ENCODE measurements around the gene SIMC1.
"Not testable (repeated sequence)": the region's sequence is repeated elsewhere in the genome, so short reads cannot be mapped to it uniquely, and the experiment has no call there.

Gene SIMC1

DNA sequence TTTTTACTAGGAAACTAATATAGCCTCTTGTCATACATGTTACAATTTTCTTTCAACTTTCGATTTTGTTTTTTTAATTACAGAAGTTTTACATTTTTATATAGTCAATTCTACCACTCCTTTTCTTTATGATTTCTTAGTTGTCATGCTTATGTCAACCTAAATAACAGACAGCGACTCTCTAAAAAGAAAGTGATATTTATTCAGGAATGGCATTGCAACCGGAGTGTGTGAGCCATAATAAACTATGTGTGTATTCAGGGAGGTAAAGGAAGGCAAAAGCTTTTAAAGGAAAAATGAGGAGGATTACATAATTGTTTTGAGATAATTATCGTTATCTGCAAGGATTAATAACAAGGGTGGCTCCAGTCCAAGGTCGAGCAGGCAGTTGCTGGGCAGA, 7.3 kb downstream of the SIMC1 start:
- H3K4me1 ChIP-seq (ENCODE audit: control insufficient read depth, insufficient read depth, low read length); H3K4me3 ChIP-seq (ENCODE audit: low read length); H3K36me3 ChIP-seq (ENCODE audit: control insufficient read depth, insufficient read depth, low read length); H3K9me3 ChIP-seq (ENCODE audit: control insufficient read depth, insufficient read depth, low read length); H3K27me3 ChIP-seq (ENCODE audit: control insufficient read depth, insufficient read depth, low read length); DNase-seq (ENCODE audit: low read depth, low spot score); H3K27ac ChIP-seq (ENCODE audit: low read length): not testable (repeated sequence)
- WGBS (ENCODE audit: insufficient coverage, insufficient read length) = no CpG with 5 or more reads among the region's 5 CpGs

DNA sequence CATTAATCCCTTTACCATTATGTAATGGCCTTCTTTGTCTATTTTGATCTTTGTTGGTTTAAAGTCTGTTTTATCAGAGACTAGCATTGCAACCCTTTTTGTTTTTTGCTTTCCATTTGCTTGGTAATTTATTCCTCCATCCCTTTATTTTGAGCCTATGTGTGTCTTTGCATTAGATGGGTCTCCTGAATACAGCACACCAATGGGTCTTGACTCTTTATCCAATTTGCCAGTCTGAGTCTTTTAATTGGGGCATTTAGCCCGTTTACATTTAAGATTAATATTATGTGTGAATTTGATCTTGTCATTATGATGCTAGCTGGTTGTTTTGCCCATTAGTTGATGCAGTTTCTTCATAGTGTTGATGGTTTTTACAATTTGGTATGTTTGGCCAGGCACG, 12.5 kb downstream of the SIMC1 start:
- H3K36me3 ChIP-seq (ENCODE audit: control insufficient read depth, insufficient read depth, low read length); H3K4me1 ChIP-seq (ENCODE audit: control insufficient read depth, insufficient read depth, low read length); H3K27ac ChIP-seq (ENCODE audit: low read length); H3K27me3 ChIP-seq (ENCODE audit: control insufficient read depth, insufficient read depth, low read length); DNase-seq (ENCODE audit: low read depth, low spot score); H3K4me3 ChIP-seq (ENCODE audit: low read length); H3K9me3 ChIP-seq (ENCODE audit: control insufficient read depth, insufficient read depth, low read length): not testable (repeated sequence)
- no CpG with 5 or more reads among the region's 2 CpGs for WGBS (ENCODE audit: insufficient coverage, insufficient read length)

- not testable (repeated sequence) for H3K27me3 ChIP-seq (ENCODE audit: control insufficient read depth, insufficient read depth, low read length); H3K36me3 ChIP-seq (ENCODE audit: control insufficient read depth, insufficient read depth, low read length); DNase-seq (ENCODE audit: low read depth, low spot score); H3K4me3 ChIP-seq (ENCODE audit: low read length); H3K9me3 ChIP-seq (ENCODE audit: control insufficient read depth, insufficient read depth, low read length); H3K27ac ChIP-seq (ENCODE audit: low read length); H3K4me1 ChIP-seq (ENCODE audit: control insufficient read depth, insufficient read depth, low read length)
- no CpG with 5 or more reads among the region's 36 CpGs for WGBS (ENCODE audit: insufficient coverage, insufficient read length)
Measured at GRCh38 chr5:176252171-176252570, 13.9 kb downstream of the SIMC1 start.

DNA sequence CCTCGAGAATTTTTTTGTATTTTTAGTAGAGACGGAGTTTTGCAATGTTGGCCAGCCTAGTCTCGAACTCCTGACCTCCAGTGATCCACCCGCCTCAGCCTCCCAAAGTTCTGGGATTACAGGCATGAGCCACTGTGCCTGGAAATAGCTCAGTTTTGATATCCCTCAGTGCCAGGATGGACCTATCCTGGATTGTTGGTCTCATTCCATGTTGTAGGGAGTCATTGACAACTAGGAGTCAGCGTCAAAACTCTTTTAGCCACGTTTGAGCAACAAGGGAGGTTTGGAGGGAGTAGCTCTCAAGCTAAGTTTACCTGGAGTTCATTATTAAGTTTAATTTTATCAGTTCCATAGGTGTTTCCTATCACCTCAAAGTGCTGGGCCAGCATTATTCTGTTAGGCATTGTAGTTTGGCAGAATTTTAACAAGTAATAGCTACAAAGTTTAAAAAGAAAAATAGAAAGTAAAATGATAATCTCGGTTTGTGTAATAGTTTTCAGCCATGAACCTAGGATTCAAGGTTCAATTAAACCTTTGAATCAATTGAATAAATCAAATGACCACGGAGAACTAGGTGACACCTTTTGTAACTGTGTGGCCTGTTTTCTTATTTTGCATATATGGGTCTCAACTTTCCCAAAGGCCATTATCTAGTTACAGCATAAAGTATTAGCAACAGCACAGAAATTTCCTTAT, 15.3 kb downstream of the SIMC1 start:
- WGBS (ENCODE audit: insufficient coverage, insufficient read length) = no CpG with 5 or more reads among the region's 8 CpGs
- not testable (repeated sequence) for DNase-seq (ENCODE audit: low read depth, low spot score); H3K4me3 ChIP-seq (ENCODE audit: low read length); H3K4me1 ChIP-seq (ENCODE audit: control insufficient read depth, insufficient read depth, low read length); H3K27me3 ChIP-seq (ENCODE audit: control insufficient read depth, insufficient read depth, low read length); H3K9me3 ChIP-seq (ENCODE audit: control insufficient read depth, insufficient read depth, low read length); H3K27ac ChIP-seq (ENCODE audit: low read length); H3K36me3 ChIP-seq (ENCODE audit: control insufficient read depth, insufficient read depth, low read length)

DNA sequence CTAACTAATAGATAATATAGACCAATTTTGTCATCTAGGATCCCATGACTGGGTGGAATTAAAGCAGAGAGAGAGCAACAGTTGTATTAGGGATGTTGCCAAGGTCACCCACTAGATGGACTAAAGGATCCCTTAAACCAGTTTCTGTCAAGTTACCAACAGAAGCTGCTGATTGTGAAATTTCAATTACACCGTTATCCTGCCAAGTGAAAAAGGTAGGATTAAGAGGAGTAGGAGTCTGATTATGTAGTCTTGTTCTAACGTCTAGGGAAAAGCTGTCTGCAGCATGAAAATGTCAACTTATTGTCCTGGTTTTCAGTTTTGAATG, 15.8 kb downstream of the SIMC1 start:
- DNase-seq (ENCODE audit: low read depth, low spot score); H3K4me1 ChIP-seq (ENCODE audit: control insufficient read depth, insufficient read depth, low read length); H3K27me3 ChIP-seq (ENCODE audit: control insufficient read depth, insufficient read depth, low read length); H3K9me3 ChIP-seq (ENCODE audit: control insufficient read depth, insufficient read depth, low read length); H3K4me3 ChIP-seq (ENCODE audit: low read length); H3K27ac ChIP-seq (ENCODE audit: low read length); H3K36me3 ChIP-seq (ENCODE audit: control insufficient read depth, insufficient read depth, low read length): not testable (repeated sequence)
- WGBS (ENCODE audit: insufficient coverage, insufficient read length) = no CpG with 5 or more reads among the region's 2 CpGs

- not testable (repeated sequence) for H3K27ac ChIP-seq (ENCODE audit: low read length); DNase-seq (ENCODE audit: low read depth, low spot score); H3K36me3 ChIP-seq (ENCODE audit: control insufficient read depth, insufficient read depth, low read length); H3K9me3 ChIP-seq (ENCODE audit: control insufficient read depth, insufficient read depth, low read length); H3K27me3 ChIP-seq (ENCODE audit: control insufficient read depth, insufficient read depth, low read length); H3K4me1 ChIP-seq (ENCODE audit: control insufficient read depth, insufficient read depth, low read length); H3K4me3 ChIP-seq (ENCODE audit: low read length)
- WGBS (ENCODE audit: insufficient coverage, insufficient read length) = no CpG with 5 or more reads among the region's 5 CpGs
Measured at GRCh38 chr5:176257871-176258505, 19.8 kb downstream of the SIMC1 start.

GRCh38 chr5:176260682-176261081, 22.5 kb downstream of the SIMC1 start:
- not testable (repeated sequence) for H3K27me3 ChIP-seq (ENCODE audit: control insufficient read depth, insufficient read depth, low read length); H3K4me1 ChIP-seq (ENCODE audit: control insufficient read depth, insufficient read depth, low read length); H3K9me3 ChIP-seq (ENCODE audit: control insufficient read depth, insufficient read depth, low read length); DNase-seq (ENCODE audit: low read depth, low spot score); H3K4me3 ChIP-seq (ENCODE audit: low read length); H3K36me3 ChIP-seq (ENCODE audit: control insufficient read depth, insufficient read depth, low read length); H3K27ac ChIP-seq (ENCODE audit: low read length)
- WGBS (ENCODE audit: insufficient coverage, insufficient read length) = no CpG with 5 or more reads among the region's 5 CpGs

DNA sequence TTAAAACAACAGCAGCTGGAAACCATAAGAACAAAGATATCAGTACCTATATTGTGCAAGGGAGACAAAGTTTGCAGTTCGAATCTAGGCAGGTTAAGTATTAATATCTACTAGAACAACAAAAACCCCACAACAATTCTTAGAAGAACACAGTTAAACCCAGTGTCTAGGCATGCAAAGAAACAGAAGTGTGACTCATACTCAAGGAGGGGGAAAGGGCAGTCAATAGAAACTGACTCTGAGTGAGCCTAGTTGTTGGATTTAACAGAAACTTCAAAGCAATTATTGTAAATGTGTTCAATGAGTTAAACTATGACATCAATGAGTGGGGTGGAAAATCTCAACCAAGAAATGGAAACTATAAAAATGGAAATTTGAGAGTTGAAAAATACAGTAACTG, 28.2 kb downstream of the SIMC1 start:
- not testable (repeated sequence) for H3K36me3 ChIP-seq (ENCODE audit: control insufficient read depth, insufficient read depth, low read length); H3K27me3 ChIP-seq (ENCODE audit: control insufficient read depth, insufficient read depth, low read length); DNase-seq (ENCODE audit: low read depth, low spot score); H3K27ac ChIP-seq (ENCODE audit: low read length); H3K4me1 ChIP-seq (ENCODE audit: control insufficient read depth, insufficient read depth, low read length); H3K4me3 ChIP-seq (ENCODE audit: low read length); H3K9me3 ChIP-seq (ENCODE audit: control insufficient read depth, insufficient read depth, low read length)
- WGBS (ENCODE audit: insufficient coverage, insufficient read length) = no CpG with 5 or more reads among the region's 1 CpG

- H3K4me3 ChIP-seq (ENCODE audit: low read length); H3K36me3 ChIP-seq (ENCODE audit: control insufficient read depth, insufficient read depth, low read length); H3K27ac ChIP-seq (ENCODE audit: low read length); H3K9me3 ChIP-seq (ENCODE audit: control insufficient read depth, insufficient read depth, low read length); DNase-seq (ENCODE audit: low read depth, low spot score); H3K4me1 ChIP-seq (ENCODE audit: control insufficient read depth, insufficient read depth, low read length); H3K27me3 ChIP-seq (ENCODE audit: control insufficient read depth, insufficient read depth, low read length): not testable (repeated sequence)
Measured at GRCh38 chr5:176289018-176289417, 50.8 kb downstream of the SIMC1 start.

- H3K27me3 ChIP-seq (ENCODE audit: control insufficient read depth, insufficient read depth, low read length); H3K9me3 ChIP-seq (ENCODE audit: control insufficient read depth, insufficient read depth, low read length); H3K4me3 ChIP-seq (ENCODE audit: low read length); DNase-seq (ENCODE audit: low read depth, low spot score); H3K4me1 ChIP-seq (ENCODE audit: control insufficient read depth, insufficient read depth, low read length); H3K36me3 ChIP-seq (ENCODE audit: control insufficient read depth, insufficient read depth, low read length); H3K27ac ChIP-seq (ENCODE audit: low read length): not testable (repeated sequence)
- WGBS (ENCODE audit: insufficient coverage, insufficient read length) = no CpG with 5 or more reads among the region's 14 CpGs
Measured at GRCh38 chr5:176290057-176290840, 52.0 kb downstream of the SIMC1 start.

DNA sequence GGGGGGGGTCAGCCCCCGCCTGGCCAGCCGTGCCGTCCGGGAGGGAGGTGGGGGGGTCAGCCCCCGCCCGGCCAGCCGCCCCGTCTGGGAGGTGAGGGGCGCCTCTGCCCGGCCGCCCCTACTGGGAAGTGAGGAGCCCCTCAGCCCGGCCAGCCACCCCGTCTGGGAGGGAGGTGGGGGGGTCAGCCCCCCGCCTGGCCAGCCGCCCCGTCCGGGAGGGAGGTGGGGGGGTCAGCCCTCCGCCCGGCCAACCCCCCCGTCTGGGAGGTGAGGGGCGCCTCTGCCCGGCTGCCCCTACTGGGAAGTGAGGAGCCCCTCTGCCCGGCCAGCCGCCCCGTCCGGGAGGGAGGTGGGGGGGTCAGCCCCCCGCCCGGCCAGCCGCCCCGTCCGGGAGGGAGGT, 67.1 kb downstream of the SIMC1 start:
- not testable (repeated sequence) for H3K36me3 ChIP-seq (ENCODE audit: control insufficient read depth, insufficient read depth, low read length); H3K9me3 ChIP-seq (ENCODE audit: control insufficient read depth, insufficient read depth, low read length); H3K4me1 ChIP-seq (ENCODE audit: control insufficient read depth, insufficient read depth, low read length); H3K27me3 ChIP-seq (ENCODE audit: control insufficient read depth, insufficient read depth, low read length); H3K4me3 ChIP-seq (ENCODE audit: low read length); H3K27ac ChIP-seq (ENCODE audit: low read length); DNase-seq (ENCODE audit: low read depth, low spot score)
- WGBS (ENCODE audit: insufficient coverage, insufficient read length) = no CpG with 5 or more reads among the region's 31 CpGs
